GM18498 (cell line): ENCODE results near the gene OR56A4.

ENCODE experiments used
- ATAC-seq: cut with Tn5 transposase; IDR thresholded peaks from one replicate; pipeline ENCODE4 v1.9.1; 2021; ENCODE audit warnings: mild to moderate bottlenecking, moderate library complexity; ENCODE audit not compliant: unreplicated experiment

Gene OR56A4, protein sequence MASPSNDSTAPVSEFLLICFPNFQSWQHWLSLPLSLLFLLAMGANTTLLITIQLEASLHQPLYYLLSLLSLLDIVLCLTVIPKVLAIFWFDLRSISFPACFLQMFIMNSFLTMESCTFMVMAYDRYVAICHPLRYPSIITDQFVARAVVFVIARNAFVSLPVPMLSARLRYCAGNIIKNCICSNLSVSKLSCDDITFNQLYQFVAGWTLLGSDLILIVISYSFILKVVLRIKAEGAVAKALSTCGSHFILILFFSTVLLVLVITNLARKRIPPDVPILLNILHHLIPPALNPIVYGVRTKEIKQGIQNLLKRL

DNA sequence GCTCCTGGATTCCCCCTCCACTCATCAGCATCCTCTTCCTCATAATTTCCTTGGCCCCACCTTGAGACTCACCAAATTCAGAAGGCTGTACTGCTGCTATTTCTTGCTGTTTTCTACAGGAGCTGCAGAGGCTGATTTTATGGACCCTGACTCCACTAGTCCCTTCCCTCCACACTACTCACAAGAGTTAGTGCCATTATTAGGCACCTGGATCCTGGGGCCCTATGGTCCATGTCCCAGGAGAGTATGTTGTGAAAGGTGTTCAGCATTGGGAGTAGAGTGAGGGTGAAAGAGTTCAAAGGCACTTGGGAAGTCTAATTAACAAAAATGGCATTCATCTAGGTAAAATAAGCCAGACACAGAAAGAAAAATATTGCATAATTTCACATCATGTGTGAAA, at the start of gene OR56A4:
OR56A4 (minus strand) TSS at position 101 of the 400 bp plus-strand sequence. CDS start 3,954 bp downstream, outside the sequence.
- no peak for ATAC-seq

GRCh38 chr11:6055569-6055968, 48.8 kb upstream of the OR56A4 start:
- ATAC-seq = no peak

DNA sequence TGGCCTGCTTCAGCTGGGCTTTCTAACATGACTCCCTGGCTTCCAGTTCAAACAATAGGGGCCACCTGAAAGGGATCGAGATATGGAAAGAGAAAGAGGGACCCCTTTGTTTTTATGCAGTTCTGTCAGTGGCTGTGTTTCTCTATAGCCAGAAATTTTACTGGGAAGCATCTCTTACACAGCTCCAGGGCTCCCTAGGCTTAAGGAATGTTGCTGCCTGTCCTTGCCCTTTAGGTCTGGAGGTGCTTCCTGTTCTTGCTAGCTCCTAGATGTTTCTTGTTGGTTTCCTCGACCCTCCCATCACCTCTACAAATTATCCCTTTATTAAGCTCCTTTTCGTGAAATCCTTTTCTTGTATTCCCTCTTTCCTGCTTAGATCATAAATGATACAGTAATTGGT, 45.6 kb upstream of the OR56A4 start:
- ATAC-seq = no peak

DNA sequence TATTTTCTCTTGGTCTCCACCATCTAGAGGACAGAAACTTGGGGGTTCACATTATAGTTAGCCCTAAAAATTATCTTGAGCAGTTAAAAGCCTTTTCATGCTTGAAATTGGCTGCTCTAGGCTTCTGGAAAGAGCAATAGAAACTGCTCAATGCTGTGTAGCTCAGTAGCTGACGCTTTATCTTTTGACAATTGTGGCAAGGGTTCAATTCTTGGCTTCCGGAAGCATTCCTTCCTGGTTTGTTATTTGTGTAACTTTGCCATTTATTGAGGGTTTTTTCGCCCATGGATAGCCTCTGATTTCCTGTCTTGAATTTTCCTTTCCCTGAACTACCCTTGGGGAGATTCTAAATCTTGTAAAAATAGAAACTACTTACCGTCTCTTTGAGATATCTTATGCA, 34.1 kb upstream of the OR56A4 start:
- ATAC-seq = no peak

GRCh38 chr11:6030708-6031405, 24.1 kb upstream of the OR56A4 start, which contains the start of gene OR56A1:
OR56A1 (minus strand) TSS chr11:6030758; CDS start chr11:6027692, 3,066 bp downstream.
- ATAC-seq = no peak

- no peak for ATAC-seq
These were observed 20.8 kb upstream of the OR56A4 start for GRCh38 chr11:6027501-6027900.

GRCh38 chr11:6025056-6025455, 18.3 kb upstream of the OR56A4 start:
- ATAC-seq = no peak

DNA sequence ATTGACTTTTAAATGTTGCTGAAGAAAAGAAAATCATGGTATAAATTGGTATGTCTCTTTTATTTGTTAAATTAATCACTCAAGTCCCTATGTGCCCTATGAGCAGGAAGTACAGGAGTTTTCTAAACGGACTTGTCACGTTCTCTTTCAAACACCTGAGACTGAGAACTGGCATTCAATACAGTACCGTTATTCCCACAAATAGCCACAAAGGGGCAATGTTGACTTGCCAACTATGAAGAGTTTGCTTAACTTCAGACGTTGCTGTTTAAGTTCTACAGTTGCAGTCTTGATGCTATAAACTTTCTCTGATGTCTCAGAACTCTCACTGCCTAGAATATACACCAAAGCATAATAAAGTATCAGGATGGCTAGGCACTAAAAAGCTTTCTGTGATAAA, 16.2 kb upstream of the OR56A4 start:
- ATAC-seq = peak; percentile 76

GRCh38 chr11:6013042-6013441, 6.3 kb upstream of the OR56A4 start:
- no peak for ATAC-seq

DNA sequence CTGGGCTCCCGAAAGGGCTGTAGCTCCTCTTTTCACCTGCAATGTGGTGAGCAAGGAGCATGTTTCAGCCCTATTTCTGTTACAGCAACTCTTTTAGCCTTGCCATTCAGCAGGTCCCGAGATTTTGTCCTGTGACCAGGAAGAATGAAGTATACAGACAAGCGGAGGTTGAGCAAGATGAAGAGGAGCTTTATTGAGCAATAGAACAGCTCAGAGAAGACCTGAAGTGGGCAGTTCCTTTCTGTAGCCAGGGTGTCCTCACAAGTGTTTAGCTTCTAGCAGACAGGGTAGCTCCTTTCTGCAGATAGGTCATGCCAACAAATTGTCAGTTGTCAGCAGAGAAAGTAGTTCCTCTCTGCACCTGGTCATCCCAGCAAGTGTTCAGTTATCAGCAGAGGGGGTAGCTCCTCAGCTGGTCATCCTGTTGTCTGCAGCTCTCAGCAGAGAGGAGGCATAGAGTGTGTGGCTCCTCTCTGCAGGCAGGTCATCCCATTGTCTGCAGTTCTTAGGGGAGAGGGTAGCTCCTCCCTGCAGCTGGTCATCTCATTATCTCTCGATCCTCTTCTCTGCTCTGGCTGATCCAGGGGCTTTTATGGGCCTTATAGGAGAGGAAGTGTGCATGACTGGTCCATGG, 5.4 kb upstream of the OR56A4 start:
- no peak for ATAC-seq

DNA sequence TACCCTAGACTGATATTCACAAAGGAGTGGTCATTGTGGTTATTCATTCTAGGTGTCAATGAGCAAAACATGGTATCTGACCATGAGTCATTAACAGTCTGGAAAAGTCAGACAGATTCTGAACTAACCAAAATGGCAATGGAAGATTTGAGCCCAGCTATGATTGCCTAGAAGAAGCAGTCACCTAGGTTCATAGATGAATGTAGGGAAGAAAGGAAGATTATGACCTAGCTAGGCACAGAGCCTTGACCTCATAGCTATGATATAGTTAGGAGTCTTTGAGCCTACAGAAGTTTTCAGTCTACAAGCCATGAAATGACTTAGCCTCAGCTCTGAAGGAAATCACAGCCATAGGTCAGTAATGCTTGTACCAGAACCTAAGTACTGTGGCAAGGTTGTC, 351 bp downstream of the OR56A4 start:
- ATAC-seq = no peak

- no peak for ATAC-seq
These were observed 4.5 kb downstream of the OR56A4 start for GRCh38 chr11:6002202-6002699.

DNA sequence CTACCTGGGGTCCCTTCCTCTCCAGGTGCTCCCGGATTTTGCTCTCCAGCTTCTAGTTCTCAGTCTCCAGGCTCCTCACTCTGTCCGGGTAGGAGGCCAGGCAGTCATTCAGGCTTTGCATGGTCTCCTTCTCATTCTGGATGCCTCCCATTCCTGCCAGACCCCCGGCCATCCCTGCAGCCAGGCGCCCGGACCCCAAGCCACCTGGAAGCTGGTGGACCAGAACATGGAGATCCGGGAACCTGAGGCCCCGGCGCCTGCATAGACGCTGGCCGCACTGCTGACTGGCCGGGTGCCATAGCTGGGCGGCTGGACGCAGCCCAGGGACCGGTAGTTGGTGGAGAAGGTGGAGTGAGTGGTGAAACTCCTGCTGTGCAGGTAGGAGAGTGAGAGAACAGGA, 12.0 kb downstream of the OR56A4 start:
- no peak for ATAC-seq

GRCh38 chr11:5992604-5993251, 14.0 kb downstream of the OR56A4 start:
- no peak for ATAC-seq

GRCh38 chr11:5992150-5992549, 14.6 kb downstream of the OR56A4 start:
- no peak for ATAC-seq

GRCh38 chr11:5989203-5989602, 17.5 kb downstream of the OR56A4 start:
- no peak for ATAC-seq

- ATAC-seq = no peak
These were observed 19.9 kb downstream of the OR56A4 start, which contains the start of gene OR52L1 for GRCh38 chr11:5986885-5987284. OR52L1 (minus strand) TSS chr11:5986985; CDS start chr11:5986930, 55 bp downstream.

- ATAC-seq = no peak
These were observed 23.3 kb downstream of the OR56A4 start for GRCh38 chr11:5983443-5983842.

DNA sequence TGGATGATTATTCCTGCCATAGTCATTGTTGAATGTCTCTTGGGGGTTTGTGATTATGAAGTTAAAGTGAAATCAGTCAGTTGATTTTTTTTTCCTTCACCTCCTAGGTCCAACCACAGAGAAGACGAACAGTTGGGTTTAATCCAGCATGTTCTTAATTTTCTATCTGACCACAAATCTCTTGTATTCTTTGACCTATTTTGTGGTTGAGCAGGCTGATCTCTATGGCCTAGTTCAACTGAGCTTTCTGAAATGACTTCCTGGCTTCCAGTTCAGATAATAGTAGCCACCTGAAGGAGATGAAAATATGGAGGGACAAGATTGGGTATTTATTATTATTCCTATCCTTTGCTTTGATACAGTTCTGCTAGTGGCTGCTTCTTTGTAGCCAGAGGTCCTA, 33.2 kb downstream of the OR56A4 start:
- no peak for ATAC-seq

DNA sequence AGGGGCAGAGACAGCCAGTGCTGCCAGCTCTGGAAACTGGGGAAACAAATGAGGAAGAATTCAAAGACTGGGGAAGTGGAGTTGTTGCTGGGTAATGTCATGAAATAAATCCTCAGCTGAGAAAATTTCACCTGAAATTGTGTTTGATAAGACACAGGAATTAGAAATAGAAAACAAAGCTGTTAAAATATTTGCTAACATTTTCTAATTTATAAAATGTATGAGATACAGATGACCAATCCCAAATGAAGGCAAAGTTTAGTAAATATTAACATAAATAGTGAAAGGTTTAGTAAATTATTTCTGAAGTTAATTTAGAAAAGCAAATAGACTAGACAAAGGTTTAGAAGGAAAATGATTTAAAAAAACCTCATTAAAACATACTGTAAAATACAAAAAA, 38.4 kb downstream of the OR56A4 start, which contains the start of gene OR56A5:
OR56A5 (minus strand) TSS at position 101 of the 400 bp plus-strand sequence; CDS start at position 101, 0 bp downstream.
- ATAC-seq = no peak

DNA sequence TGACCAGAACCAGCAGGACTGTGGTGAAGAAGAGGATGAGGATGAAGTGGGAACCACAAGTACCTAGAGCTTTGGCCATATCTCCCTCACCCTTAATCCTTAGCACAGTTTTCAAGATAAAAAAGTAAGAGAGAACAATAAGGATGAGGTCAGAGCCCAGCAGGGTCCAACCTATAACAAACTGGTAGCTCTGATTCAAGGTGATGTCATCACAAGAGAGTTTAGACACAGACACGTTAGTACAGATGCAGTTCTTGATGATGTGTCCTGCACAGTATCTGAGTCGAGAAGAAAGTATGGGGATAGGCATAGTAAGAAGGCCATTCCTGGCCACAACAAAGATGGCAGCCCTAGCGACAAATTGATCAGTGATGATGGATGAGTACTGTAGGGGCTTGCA, 39.0 kb downstream of the OR56A4 start:
- no peak for ATAC-seq
